Measurements from ENCODE around the gene MYO3B.

MYO3B gene

GRCh38 chr2:170484552-170484951 lies 306.6 kb downstream of the MYO3B start:
- no peak for TF ChIP-seq CTCF (IDR thresholded peaks at IDR 0.05; ENCODE audit: low read depth, low read length, missing control alignments)
- DNase-seq (ENCODE audit: low read depth) = no peak
- no peak overlapping the region for H3K4me3 ChIP-seq (ENCODE audit: low read depth, low read length)

- DNase-seq (ENCODE audit: low read depth) = no peak
- TF ChIP-seq CTCF (IDR thresholded peaks at IDR 0.05; ENCODE audit: low read depth, low read length, missing control alignments) = no peak
- H3K4me3 ChIP-seq (ENCODE audit: low read depth, low read length) = no peak overlapping the region
Measured at GRCh38 chr2:170485254-170486026, 307.5 kb downstream of the MYO3B start.

GRCh38 chr2:170486730-170487129 lies 308.8 kb downstream of the MYO3B start:
- no peak for DNase-seq (ENCODE audit: low read depth)
- TF ChIP-seq CTCF (IDR thresholded peaks at IDR 0.05; ENCODE audit: low read depth, low read length, missing control alignments) = no peak
- H3K4me3 ChIP-seq (ENCODE audit: low read depth, low read length) = no peak overlapping the region

- no peak overlapping the region for H3K4me3 ChIP-seq (ENCODE audit: low read depth, low read length)
- no peak for TF ChIP-seq CTCF (IDR thresholded peaks at IDR 0.05; ENCODE audit: low read depth, low read length, missing control alignments)
- no peak for DNase-seq (ENCODE audit: low read depth)
Measured at GRCh38 chr2:170488807-170489206, 310.9 kb downstream of the MYO3B start.

- DNase-seq (ENCODE audit: low read depth) = no peak
- TF ChIP-seq CTCF (IDR thresholded peaks at IDR 0.05; ENCODE audit: low read depth, low read length, missing control alignments) = no peak
- no peak overlapping the region for H3K4me3 ChIP-seq (ENCODE audit: low read depth, low read length)
Measured at GRCh38 chr2:170492010-170492409, 314.1 kb downstream of the MYO3B start.

- no peak overlapping the region for H3K4me3 ChIP-seq (ENCODE audit: low read depth, low read length)
- no peak for TF ChIP-seq CTCF (IDR thresholded peaks at IDR 0.05; ENCODE audit: low read depth, low read length, missing control alignments)
- no peak for DNase-seq (ENCODE audit: low read depth)
Measured at GRCh38 chr2:170493426-170494097, 315.6 kb downstream of the MYO3B start.
